Activated effector memory CD4-positive, alpha-beta T cell treated with Interleukin-2 at 50 U/mL for 16 hours (primary cell): ENCODE results near the gene RNF145.
"Not testable (repeated sequence)": the region's sequence is repeated elsewhere in the genome, so short reads cannot be mapped to it uniquely, and the experiment has no call there.

Experiments
- DNase-seq: peaks from one replicate; pipeline ENCODE4 v3.0.0-alpha.2; 2020

The RNF145 gene, protein sequence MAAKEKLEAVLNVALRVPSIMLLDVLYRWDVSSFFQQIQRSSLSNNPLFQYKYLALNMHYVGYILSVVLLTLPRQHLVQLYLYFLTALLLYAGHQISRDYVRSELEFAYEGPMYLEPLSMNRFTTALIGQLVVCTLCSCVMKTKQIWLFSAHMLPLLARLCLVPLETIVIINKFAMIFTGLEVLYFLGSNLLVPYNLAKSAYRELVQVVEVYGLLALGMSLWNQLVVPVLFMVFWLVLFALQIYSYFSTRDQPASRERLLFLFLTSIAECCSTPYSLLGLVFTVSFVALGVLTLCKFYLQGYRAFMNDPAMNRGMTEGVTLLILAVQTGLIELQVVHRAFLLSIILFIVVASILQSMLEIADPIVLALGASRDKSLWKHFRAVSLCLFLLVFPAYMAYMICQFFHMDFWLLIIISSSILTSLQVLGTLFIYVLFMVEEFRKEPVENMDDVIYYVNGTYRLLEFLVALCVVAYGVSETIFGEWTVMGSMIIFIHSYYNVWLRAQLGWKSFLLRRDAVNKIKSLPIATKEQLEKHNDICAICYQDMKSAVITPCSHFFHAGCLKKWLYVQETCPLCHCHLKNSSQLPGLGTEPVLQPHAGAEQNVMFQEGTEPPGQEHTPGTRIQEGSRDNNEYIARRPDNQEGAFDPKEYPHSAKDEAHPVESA

GRCh38 chr5:159209438-159210209, at the start of gene RNF145:
Gene RNF145 (minus strand): TSS chr5:159209553. CDS start chr5:159203617, 5,936 bp downstream.
- peak; percentile 89 for DNase-seq

- DNase-seq = no peak
Observed at GRCh38 chr5:159258361-159258760, 49.0 kb upstream of the RNF145 start.

DNA sequence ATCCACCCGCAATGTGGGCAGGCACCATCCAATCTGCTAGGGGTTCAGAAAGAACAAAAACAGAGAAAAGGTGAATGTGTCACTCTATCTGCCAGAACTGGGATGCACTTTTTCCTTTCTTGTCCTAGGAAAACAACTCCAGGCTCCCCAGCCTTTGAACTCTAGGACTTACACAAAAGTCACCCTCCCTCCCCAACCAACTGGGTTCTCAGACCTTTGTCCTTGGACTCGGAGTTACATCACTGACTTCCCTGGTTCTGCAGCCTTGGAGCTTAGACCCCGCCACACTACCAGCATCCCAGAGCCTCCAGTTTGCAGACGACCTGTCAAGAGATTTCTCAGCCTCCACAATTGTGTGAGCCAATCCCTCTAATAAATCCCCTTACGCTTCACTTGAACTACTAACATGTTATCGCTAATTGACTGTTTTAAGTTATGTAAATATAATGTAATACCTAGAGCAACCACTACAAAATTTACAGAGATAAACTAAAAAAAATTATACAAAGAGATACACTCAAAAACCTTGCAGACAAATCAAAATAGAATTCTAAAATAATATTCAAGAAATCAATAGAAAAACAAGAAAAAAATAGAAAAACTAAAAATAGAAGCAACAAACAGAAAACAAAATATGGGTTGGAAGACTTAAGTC, 48.4 kb upstream of the RNF145 start:
- no peak for DNase-seq

DNA sequence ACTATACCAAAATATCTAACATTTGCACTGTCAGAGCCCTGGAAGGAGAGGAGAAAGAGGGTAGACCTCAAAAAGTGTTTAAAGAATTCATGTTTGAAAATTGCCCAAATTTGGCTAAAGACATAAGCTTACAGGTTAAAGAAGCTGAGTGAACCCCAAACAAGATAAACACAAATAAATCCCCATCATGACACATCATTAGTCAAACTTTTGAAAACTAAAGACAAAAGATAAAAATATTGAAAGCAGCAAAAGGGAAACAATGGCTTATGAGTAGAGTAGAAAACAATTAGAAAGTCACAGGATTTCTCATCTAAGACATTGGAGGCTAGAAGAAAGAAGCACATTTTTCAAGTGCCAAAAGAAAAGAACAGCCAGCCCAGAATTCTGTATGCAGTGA, 47.7 kb upstream of the RNF145 start:
- no peak for DNase-seq

DNA sequence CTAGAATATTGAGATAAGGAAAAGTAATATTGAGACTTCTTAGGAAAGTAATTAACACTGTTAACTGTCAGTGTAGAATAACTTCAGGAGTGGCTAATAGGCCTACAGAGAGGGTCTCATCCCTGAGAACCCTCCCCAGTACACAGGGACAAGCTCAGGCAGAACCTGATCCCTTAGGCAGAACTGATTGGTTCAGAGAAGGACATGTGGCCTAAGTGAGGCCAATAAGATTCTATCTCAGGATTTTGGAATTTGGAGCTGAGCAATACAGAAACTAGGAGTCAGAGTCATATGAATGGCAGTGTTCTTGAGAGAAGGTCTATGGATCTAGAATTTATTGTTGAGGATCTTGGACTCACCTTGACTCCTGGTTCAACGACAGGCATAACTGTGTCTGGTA, 42.8 kb upstream of the RNF145 start:
- no peak for DNase-seq

GRCh38 chr5:159249158-159249557, 39.8 kb upstream of the RNF145 start:
- no peak for DNase-seq

DNA sequence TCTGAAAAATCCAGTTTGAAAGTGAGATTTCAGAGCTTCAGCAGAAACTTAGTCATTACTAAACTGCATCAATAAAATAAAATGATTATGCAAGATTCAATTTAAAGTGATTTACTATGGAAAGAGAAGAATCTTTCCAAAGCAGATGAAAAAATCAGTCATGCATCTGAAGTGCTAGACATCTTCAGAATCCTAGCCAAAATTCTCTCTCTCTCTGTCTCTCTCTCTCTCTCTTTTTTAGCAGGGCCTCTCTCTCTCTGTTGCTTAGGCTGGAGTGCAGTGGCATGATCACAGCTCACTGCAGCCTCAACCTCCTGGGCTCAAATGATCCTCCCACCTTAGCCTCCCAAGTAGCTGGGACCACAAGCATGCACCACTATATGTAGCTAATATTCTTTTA, 35.5 kb upstream of the RNF145 start:
- no peak for DNase-seq

GRCh38 chr5:159244163-159244562, 34.8 kb upstream of the RNF145 start:
- no peak for DNase-seq

GRCh38 chr5:159243385-159243784, 34.0 kb upstream of the RNF145 start:
- no peak for DNase-seq

DNA sequence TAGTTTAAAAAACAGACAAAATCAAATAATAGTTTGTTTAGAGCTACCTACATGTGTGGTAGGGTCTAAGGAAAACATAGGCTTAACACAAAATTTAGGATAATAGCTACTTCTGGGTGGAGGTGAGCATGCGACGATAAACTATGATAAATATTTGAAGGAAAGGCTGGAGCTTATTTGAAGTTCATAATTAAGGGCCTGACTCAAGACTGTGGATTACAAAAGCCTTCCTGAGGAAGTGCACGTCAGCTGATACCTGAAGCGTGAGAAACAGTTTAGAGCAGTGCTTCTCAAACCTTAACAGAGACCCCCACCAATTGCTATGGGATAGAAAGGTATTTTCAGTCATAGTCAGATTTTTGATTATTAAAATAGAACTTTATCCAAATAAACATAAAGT, 33.3 kb upstream of the RNF145 start:
- DNase-seq = no peak

DNA sequence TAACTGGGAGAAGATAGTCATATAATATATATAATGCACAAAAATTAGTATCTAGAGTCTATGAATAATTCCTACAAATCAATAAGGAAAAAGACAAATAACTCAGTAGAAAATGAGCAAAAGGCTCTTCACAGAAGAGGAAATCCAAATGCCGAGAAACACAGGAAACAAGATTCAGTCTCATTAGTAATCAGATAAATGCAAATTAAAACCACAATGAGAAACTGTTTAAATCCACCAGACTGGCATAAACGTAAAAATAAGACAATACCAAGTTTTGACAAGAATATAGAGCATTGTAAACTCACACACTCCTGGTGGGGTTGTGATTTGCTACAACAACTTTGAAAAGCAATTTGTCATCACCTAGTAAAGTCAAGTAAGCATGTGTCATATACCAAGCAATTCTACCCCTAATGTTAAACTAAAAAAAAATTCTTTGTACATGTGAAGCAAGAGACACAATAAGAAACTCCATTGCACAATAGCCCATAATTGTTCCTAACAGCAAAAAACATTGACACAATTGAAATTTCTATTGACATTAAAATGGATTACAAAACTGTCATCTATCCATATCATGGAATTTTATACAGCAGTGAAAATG, 32.7 kb upstream of the RNF145 start:
- DNase-seq = no peak

GRCh38 chr5:159240301-159240870, 31.0 kb upstream of the RNF145 start:
- DNase-seq = no peak

DNA sequence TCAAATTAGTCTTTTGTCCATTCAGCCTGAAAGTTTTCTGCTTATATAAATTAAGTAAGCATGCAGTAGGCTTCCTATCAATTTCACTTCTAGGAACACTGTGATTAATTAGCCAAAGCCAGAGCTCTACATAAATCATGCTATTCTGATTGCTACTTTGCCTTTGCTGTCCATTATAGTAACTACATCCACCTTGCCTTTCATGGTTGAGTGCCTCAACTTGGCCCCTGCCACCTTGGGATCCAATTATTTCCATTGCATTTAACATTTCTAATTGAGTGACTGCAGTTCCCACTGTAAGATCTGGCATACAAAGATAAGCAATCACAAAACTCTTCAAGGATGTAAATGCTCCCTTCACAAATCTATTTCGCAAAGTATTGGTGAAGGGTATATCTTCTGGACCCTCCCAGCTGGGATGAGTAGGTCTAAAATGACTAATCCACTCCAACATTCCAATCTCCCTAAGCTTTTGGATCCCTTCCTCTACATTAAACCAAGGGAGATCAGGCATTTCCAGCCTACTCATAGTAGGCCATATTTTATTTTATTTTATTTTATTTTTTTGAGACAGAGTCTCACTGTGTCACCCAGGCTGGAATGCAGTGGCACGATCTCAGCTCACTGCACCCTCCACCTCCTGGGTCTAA, 26.6 kb upstream of the RNF145 start:
- DNase-seq = not testable (repeated sequence)

DNA sequence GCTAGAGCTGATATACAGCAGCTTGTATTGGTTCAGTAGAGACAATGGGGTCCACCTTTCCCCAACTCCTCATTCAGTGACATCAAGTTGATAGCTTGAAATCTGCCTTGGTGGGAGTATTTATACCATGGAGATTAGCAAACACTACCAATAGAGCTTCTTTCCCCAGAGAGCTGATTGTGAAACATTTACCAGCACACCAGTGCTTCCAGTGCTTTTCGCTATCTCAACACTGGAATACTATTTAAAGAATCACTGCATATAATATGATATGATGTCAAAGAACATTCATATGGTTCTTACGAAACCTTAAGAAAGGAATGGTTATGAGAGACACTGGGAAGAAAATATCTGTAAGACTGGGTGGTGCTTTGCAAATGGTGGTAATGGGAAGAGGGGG, 21.8 kb upstream of the RNF145 start:
- no peak for DNase-seq

DNA sequence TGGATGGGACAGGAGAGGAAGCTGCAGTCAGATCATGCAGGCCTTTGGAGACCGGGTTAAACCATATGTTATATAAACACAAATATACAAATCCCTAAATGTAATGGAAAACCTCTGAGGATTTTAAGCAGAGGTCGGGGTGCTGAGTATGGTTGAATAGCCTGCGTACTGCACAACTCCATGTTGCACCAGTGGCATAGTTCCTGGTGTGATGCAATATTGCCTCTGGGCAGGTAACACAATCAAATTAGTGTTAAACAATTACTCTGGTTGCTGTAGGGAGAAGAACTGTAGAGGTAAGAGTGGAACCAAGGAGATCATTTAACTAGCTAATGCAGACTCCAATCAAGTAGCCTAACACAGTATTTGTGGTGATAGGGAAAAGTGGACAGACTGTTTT, 21.3 kb upstream of the RNF145 start:
- DNase-seq = no peak

DNA sequence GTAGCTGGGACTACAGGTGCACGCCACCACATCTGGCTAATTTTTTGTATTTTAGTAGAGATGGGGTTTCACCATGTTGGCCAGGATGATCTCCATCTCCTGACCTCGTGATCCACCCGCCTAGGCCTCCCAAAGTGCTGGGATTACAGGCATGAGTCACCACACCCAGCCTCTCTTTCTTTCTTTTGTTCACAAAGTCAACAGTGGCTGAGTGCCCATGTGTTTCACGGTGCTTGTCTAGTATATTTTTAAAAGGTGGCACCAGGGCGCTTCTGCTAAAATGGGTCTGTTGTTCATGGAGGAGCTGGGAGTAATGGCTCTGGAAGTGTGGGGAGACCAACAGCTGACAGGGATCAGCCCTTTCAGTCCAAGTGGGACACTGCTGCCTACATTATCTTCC, 18.7 kb upstream of the RNF145 start:
- not testable (repeated sequence) for DNase-seq

DNA sequence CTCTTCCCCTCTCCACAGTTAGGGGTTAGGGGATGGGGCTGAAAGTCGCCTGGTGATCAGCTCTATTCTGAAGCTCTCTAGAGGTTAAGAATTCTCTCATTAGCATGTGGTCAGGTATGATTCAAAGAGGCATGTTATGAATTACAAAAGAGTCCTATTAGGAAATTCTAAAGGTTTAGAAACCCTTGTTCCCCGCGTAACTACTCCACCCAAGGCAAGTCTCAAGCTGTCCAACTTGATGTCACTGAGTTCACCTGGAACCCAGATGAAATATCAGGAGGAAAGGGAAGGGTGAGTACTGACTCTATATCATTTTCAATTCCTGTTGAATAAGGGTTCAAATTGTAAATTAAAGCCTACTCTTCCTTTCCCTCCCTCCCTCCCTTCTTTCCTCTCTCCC, 18.1 kb upstream of the RNF145 start:
- DNase-seq = no peak

DNA sequence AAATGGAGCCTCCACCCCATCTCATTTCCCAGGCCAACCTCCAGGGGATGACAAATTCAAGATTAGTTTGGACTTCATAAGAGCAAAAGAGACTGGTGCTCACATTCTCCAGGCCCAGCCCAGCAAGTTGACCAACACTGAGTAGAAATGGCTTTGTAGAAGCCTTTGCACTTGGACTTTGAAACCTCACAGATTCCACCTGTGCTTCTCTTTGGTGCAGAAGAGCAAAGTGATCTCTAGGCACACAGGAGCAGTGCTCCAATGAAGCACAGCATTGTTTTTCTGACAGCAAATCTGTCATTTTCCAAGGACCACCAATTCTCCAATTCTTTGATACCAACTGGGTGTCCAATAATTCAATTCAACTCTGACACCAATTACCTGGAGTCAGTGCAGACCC, 17.1 kb upstream of the RNF145 start:
- no peak for DNase-seq

DNA sequence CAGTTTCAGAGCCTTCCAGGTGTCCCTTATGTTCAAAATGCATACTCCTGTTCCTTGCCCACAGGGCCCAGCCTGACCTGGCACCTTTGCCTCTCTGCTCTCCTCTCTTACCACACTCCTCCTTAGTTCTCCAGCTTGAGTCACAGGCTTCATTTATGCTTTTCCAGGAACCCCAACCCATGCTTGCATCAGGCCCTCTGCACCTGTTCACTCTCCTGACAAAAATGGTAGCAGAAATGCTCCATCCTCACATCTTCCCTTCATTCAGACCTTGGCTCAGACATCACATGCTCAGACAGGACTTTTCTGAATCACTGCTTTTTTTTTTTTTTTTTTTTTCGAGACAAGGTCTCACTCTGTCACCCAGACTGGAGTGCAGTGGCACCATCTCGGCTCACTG, 15.1 kb upstream of the RNF145 start:
- DNase-seq = no peak

- DNase-seq = no peak
Observed at GRCh38 chr5:159223469-159223868, 14.1 kb upstream of the RNF145 start.

- DNase-seq = no peak
Observed at GRCh38 chr5:159220206-159220605, 10.9 kb upstream of the RNF145 start.

DNA sequence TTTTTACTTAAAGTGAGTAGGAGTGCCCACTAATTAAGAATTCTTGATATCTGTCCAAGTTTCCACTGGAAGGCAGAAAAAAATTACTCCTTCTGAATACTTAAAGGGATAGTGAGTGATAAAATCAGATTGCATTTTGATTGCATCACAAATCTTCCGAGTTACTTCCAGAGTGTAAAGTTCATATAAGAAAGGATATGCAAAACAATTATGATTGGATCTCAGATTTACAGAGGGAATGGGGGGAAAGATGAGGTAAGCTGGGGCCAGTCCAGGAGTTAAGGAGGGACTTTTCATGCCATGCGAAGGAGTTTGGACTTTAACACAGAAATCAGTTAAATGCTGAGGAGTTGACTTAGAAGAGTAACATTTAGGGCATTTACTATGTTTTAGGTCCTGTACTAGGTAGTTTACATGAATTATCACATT, 9.3 kb upstream of the RNF145 start:
- DNase-seq = no peak
